HG03139 (cell line): ENCODE measurements around the gene PPEF2.
"Not testable (repeated sequence)": the region's sequence is repeated elsewhere in the genome, so short reads cannot be mapped to it uniquely, and the experiment has no call there.

Experiments used
- ATAC-seq: cut with Tn5 transposase; IDR thresholded peaks from one replicate; pipeline ENCODE4 v1.9.1; 2021; ENCODE audit not compliant: unreplicated experiment

The PPEF2 gene, protein sequence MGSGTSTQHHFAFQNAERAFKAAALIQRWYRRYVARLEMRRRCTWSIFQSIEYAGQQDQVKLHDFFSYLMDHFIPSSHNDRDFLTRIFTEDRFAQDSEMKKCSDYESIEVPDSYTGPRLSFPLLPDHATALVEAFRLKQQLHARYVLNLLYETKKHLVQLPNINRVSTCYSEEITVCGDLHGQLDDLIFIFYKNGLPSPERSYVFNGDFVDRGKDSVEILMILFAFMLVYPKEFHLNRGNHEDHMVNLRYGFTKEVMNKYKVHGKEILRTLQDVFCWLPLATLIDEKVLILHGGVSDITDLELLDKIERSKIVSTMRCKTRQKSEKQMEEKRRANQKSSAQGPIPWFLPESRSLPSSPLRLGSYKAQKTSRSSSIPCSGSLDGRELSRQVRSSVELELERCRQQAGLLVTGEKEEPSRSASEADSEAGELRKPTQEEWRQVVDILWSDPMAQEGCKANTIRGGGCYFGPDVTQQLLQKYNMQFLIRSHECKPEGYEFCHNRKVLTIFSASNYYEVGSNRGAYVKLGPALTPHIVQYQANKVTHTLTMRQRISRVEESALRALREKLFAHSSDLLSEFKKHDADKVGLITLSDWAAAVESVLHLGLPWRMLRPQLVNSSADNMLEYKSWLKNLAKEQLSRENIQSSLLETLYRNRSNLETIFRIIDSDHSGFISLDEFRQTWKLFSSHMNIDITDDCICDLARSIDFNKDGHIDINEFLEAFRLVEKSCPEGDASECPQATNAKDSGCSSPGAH

GRCh38 chr4:75902352-75902751 is at the start of gene PPEF2:
Gene PPEF2 (minus strand): TSS chr4:75902452. CDS start chr4:75896325, 6,127 bp downstream.
- no peak for ATAC-seq

DNA sequence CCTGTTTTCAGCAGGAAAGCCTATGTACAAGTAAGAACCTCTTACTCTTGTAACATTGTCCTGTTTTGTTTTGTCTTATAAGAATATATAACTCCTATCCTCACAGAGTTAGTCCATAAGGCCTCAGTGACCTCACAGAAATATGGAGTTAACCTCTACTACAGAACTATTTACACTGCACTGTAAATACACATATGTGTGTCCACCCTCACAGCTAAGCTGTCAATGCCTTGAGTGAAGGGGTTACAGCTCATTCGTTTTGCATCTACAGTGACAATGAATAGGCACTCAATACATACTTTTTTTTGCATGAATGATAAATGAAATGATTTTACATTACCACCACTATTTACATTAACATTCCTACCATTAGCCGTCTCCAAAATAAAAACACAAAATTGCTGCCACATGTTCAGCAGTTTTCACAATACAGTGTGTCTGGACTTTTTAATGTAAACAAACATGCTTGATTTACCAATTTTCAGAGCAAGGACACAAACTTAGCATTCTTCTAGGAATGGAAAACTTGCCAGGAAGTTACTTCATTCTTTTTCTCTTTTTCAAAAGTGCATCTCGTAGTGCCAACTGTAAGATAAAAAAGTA is 48.1 kb upstream of the PPEF2 start:
- ATAC-seq = no peak

DNA sequence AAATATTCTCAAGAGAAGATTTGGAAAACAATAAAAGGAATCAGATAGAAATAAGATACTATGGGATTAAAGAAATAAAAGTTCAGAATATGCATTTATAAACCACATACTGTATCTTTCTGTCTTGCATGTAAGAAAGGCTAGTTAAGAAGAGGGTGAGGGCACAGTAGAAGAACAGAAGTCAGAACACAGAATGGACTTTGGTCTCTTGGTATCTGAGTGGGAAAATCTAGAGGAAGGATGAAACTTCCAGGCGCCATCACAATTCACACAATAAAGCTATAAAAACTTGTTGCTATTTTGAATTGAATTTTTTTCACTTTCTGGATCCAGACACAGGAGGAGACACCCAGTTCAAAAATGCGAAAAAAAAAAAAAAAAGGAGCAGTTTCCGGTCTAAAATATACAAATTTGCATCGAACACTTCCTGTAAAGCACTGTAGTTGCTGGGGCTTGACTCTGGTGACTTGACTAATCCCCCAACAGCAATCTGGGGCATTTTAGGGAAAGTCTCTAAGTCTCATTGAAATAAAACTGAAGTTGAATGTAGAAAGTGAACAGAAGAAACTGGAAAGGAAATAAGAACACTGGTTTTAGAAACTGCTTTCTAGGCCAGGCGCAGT is 46.7 kb upstream of the PPEF2 start:
- ATAC-seq = peak; percentile 58

- ATAC-seq = peak; percentile 55
Measured at GRCh38 chr4:75940692-75941253, 38.5 kb upstream of the PPEF2 start, which contains the start of gene NAAA. Gene NAAA (minus strand): TSS chr4:75941013. CDS start chr4:75940949, 64 bp downstream.

- peak; percentile 52 for ATAC-seq
Measured at GRCh38 chr4:75939890-75940691, 37.8 kb upstream of the PPEF2 start.

DNA sequence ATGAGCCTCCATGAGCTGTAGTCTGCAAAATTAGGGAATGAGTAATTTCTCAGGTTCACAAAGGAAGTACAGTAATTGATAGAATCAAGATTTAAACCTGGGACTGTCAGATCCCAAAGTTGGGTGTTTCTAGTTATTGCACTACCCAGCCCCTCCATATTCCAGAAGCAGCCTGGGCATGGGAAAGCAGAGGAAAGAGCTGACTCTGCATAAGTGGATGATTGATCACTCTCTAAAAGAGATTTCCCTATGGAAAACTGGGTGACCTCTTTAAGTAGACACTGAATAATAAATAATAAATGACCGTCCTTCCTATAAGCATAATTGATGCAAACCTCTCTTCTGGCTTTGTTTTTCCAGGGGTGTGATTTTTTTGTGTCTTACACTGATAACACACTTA is 33.4 kb upstream of the PPEF2 start:
- no peak for ATAC-seq

- ATAC-seq = no peak
Measured at GRCh38 chr4:75930152-75930551, 27.9 kb upstream of the PPEF2 start.

DNA sequence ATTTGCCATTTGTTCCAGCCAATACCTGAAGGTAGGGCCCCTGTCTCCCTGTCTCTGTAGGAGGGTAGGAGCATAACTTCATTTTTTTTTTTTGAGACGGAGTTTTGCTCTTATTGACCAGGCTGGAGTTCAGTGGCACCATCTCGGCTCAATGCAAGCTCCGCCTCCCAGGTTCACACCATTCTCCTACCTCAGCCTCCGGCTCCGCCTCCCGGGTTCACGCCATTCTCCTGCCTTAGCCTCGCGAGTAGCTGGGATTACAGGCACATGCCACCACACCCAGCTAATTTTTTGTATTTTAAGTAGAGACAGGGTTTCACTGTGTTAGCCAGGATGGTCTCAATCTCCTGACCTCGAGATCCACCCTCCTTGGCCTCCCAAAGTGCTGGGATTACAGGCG is 22.7 kb upstream of the PPEF2 start:
- ATAC-seq = not testable (repeated sequence)

DNA sequence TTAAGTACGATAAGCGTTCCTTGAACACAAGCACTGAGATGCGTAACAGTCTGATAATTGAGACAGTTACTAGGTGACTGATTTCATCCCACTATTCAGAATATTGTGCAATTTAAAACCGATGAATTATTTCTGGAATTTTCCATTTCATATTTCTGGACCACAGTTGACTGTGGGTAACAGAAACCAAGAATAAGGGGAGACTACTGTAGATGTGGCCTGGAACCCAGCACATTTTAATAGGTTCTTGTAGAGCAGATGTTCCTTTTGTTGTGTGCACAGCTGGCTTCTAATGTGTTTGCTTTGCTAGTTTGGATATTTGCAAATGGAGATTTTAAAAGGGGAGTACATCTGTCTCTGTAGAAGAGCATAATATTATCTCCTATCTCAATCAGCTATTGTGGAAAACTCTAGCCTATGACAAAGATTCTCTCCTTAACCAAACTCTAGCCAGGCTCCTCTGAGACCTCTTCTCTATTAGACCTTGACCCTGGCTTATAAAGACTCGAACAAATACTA is 22.1 kb upstream of the PPEF2 start:
- no peak for ATAC-seq

DNA sequence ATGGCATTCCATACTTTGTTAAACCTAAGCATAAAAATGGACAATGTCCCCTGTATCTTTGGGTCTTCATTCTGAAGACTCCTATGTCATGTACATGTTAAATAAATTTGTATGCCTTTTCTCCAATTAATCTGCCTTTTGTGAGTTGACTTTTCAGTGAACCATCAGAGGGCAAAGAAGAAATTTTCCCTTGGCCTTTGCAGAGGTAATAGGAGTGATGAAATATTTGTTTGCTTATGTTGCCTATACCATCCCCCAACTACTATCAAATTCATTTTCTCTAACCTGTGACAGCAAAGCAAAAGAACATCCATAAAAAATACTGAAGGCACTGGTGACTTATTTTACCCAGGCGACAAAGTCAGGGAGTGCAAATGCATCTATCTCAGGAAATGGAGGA is 20.3 kb upstream of the PPEF2 start:
- no peak for ATAC-seq

- no peak for ATAC-seq
Measured at GRCh38 chr4:75921910-75922309, 19.7 kb upstream of the PPEF2 start.

- ATAC-seq = no peak
Measured at GRCh38 chr4:75920327-75920726, 18.1 kb upstream of the PPEF2 start.

DNA sequence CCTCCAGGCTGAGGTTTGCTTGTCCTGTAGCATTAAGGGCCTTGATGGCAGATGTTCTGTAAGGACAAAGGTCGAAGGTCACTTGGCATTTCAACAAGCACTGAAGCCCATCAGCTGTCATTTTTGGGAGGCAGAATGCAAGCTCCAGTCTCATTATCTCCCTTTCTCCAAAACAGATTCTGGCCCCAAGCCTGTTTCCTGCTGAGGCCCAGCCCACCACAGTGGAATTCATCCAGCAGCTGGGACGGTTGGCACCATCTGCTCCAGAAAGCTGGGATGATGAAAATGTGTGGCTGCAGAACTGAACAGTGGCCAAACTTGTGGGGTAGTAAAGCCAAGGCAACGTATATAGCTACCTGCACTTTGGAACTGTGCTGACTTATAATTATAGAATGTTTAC is 17.7 kb upstream of the PPEF2 start:
- no peak for ATAC-seq

DNA sequence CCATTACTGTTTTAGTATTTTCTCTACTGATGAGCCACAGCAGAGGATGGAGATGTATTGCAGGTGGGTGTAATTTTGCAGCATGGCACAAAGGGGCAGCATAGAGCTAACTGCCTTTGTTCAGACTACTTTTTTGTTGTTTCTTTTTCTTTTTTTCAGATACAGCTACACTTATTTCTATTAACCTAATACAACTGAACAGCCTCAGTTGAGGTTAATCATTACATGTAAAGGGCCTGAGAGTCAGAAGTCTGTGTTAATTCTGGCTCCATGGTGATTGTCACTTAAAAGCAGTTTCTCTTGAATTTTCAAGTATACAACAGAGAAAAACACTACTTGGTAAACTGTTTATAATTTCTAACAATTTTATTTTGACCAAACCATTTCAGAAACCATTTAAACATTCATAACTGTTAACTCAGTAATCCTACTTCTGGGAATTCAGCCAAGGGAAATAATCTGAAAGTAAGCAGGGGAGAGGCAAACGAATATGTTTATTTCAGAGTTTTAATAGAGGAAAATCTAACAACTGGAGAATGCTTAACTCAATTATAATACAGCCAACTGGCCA is 13.9 kb upstream of the PPEF2 start:
- ATAC-seq = no peak

- ATAC-seq = no peak
Measured at GRCh38 chr4:75912968-75913367, 10.7 kb upstream of the PPEF2 start.

GRCh38 chr4:75910831-75911230 is 8.6 kb upstream of the PPEF2 start:
- not testable (repeated sequence) for ATAC-seq

GRCh38 chr4:75909405-75909804 is 7.2 kb upstream of the PPEF2 start:
- no peak for ATAC-seq

DNA sequence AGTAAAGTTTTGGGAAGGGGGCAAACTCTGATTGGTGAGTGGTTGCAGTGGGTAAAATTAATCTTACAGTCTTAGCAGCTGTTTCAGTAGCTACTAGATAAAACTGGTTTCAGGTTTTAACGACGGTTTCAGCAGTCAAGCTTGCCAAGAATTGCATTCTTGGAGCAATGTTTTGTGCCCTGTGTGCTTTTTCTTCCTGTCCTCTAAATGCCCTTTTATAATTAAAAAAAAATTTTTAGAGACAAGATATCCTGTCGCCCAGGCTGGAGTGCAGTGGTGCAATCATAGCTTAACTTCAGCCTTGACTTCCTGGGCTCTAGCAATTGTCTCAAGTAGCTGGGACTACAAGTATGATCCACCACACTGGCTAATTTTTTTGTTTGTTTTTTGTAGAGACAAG is 6.3 kb upstream of the PPEF2 start:
- ATAC-seq = no peak

- ATAC-seq = no peak
Measured at GRCh38 chr4:75907966-75908365, 5.7 kb upstream of the PPEF2 start.

DNA sequence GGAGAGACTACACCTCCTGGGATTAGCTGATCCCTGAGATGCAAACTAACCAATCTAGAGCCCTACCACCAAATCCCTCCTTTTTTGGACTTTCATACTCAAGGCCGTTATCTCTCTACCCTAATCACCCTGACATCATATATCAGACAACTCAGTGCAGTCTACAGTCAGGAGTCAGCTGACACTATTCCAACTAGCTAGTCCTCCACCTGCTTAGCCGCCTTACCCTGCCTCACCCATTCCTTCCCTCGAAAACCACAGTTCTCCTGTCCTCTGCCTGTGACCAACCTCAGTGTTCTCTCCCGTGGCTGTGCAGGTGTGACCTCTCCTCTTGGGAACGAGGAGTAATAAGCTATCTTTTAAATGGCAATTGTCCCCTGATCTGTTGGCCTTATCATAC is 1.8 kb upstream of the PPEF2 start:
- no peak for ATAC-seq
